Measurements from ENCODE around the gene SCMH1. TPM values are rescaled to one million over a fixed set of nuclear protein-coding genes. Genes with fewer than 3 reads are reported as not detected.
A peak's percentile ranks its signal among the peaks of the same experiment; 100 is the strongest.

Gene SCMH1
- total RNA-seq, 1 donor from 2014 or later, result 51.3 TPM

GRCh38 chr1:41285818-41286217 lies 43.7 kb upstream of the SCMH1 start:
- no peak for DNase-seq (ENCODE audit: low spot score)
- TF ChIP-seq CTCF (IDR thresholded peaks at IDR 0.05; ENCODE audit: unreplicated experiment), result no peak
- Mint-ChIP-seq H3K27ac (ENCODE audit: unreplicated experiment) (no peak overlapping the region), H3K36me3 (ENCODE audit: low read depth, unreplicated experiment) (no peaks in the 10 kb centered on the region), H3K27me3 (ENCODE audit: unreplicated experiment) (no peaks in the 10 kb centered on the region), H3K4me3 (ENCODE audit: unreplicated experiment) (no peak overlapping the region), H3K4me1 (ENCODE audit: unreplicated experiment) (peaks cover 8% of the 10 kb centered on the region), H3K9me3 (ENCODE audit: unreplicated experiment) (no peaks in the 10 kb centered on the region)

DNA sequence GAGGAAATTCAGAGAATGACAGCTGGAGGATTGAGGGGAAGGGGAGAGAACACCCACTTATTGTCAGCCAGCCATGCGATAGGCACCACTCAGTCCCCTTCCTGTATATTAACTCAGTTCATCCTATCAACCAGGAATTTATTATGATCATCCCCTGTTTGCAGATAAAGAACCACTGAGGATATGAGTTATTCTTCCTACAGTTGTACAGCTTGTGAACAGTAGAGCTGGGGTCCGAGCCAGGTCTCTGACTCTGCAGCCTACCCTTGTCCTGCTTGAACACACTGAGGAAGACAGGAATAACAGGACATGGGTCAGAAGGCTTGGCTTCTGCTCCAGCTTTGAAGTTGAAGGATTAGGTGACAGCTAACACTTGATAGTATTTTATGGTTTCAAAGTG lies 42.0 kb upstream of the SCMH1 start:
- TF ChIP-seq CTCF (IDR thresholded peaks at IDR 0.05; ENCODE audit: unreplicated experiment), result no peak
- Mint-ChIP-seq H3K36me3 (ENCODE audit: low read depth, unreplicated experiment) (no peaks in the 10 kb centered on the region), H3K27ac (ENCODE audit: unreplicated experiment) (no peak overlapping the region), H3K4me3 (ENCODE audit: unreplicated experiment) (no peak overlapping the region), H3K4me1 (ENCODE audit: unreplicated experiment) (peaks cover 8% of the 10 kb centered on the region), H3K27me3 (ENCODE audit: unreplicated experiment) (no peaks in the 10 kb centered on the region), H3K9me3 (ENCODE audit: unreplicated experiment) (no peaks in the 10 kb centered on the region)
- no peak for DNase-seq (ENCODE audit: low spot score)

- H3K4me3 Mint-ChIP-seq (ENCODE audit: unreplicated experiment), result no peak overlapping the region
- peaks cover 8% of the 10 kb centered on the region for H3K4me1 Mint-ChIP-seq (ENCODE audit: unreplicated experiment)
- no peaks in the 10 kb centered on the region for H3K36me3 Mint-ChIP-seq (ENCODE audit: low read depth, unreplicated experiment)
- no peaks in the 10 kb centered on the region for H3K27me3 Mint-ChIP-seq (ENCODE audit: unreplicated experiment)
- no peaks in the 10 kb centered on the region for H3K9me3 Mint-ChIP-seq (ENCODE audit: unreplicated experiment)
- TF ChIP-seq CTCF (IDR thresholded peaks at IDR 0.05; ENCODE audit: unreplicated experiment), result peak; percentile 69
- DNase-seq (ENCODE audit: low spot score), result peak; percentile 64
- no peak overlapping the region for H3K27ac Mint-ChIP-seq (ENCODE audit: unreplicated experiment)
Measured at GRCh38 chr1:41282679-41283317, 40.7 kb upstream of the SCMH1 start.

DNA sequence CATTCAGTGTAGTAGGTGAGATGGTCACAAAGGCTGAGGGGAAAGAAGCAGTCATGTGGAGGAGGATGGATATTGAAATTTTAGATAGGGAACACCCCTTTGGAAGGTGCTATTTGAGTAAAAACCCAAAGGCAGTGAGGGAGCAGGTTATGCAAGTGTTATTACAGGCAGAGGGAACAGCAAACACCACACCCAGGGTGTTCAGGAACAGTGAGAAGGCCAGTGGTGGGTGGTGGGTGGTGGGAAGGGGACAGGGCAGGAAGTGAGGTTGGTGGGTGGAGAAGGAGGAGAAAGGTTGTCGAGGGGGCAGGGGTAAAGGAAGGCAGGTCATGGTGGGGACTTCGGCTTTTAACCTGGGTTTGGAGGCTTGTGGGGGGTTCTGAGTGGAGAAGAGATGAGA lies 39.2 kb upstream of the SCMH1 start:
- H3K36me3 Mint-ChIP-seq (ENCODE audit: low read depth, unreplicated experiment), result no peaks in the 10 kb centered on the region
- no peak overlapping the region for H3K27ac Mint-ChIP-seq (ENCODE audit: unreplicated experiment)
- DNase-seq (ENCODE audit: low spot score), result no peak
- no peaks in the 10 kb centered on the region for H3K9me3 Mint-ChIP-seq (ENCODE audit: unreplicated experiment)
- no peaks in the 10 kb centered on the region for H3K27me3 Mint-ChIP-seq (ENCODE audit: unreplicated experiment)
- TF ChIP-seq CTCF (IDR thresholded peaks at IDR 0.05; ENCODE audit: unreplicated experiment), result no peak
- H3K4me3 Mint-ChIP-seq (ENCODE audit: unreplicated experiment), result no peak overlapping the region
- H3K4me1 Mint-ChIP-seq (ENCODE audit: unreplicated experiment), result peaks cover 8% of the 10 kb centered on the region

DNA sequence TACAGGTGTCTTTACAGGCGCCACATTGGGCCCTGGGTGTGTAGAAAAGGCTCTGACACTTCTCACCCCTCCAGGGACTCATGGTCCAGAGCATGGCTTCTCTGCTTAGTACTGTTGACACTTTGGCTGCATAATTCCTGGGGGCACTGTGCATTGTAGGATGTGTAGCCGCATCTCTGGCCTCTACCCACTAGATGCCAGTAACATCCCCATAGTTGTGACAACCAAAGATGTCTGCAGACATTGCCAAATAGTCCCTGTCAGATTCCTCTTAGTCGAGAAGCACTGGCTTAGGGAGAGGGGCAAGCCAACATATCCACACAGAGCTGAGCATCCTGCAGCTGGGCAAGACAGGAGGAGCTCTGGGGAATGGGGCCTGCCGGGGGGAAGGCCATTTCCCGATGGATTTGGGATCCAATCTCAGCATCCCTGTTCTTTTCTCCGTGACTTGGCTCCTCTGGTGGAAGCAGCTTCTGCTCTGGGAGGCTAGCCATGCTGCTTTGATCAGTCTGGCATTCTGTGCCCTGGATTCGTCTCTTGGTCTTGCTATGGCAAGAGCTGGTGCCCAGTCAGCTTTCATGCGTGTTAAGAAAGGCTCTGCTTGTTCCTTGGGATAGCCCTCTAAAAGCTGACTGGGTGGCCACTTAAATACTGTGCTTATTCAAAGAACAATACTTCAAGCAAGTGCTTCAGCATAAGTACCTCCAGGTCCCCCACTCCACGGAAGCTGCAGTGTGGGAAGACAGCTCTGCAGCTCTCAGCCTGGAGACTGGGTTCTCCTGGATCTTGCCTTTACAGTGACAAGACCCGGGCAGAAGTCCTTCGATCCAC lies 38.3 kb upstream of the SCMH1 start:
- H3K4me3 Mint-ChIP-seq (ENCODE audit: unreplicated experiment), result no peak overlapping the region
- no peak for DNase-seq (ENCODE audit: low spot score)
- no peaks in the 10 kb centered on the region for H3K36me3 Mint-ChIP-seq (ENCODE audit: low read depth, unreplicated experiment)
- no peaks in the 10 kb centered on the region for H3K9me3 Mint-ChIP-seq (ENCODE audit: unreplicated experiment)
- peaks cover 2% of the 10 kb centered on the region for H3K27me3 Mint-ChIP-seq (ENCODE audit: unreplicated experiment)
- H3K4me1 Mint-ChIP-seq (ENCODE audit: unreplicated experiment), result peaks cover 4% of the 10 kb centered on the region
- TF ChIP-seq CTCF (IDR thresholded peaks at IDR 0.05; ENCODE audit: unreplicated experiment), result no peak
- no peak overlapping the region for H3K27ac Mint-ChIP-seq (ENCODE audit: unreplicated experiment)

Measured in endothelial cell (in vitro differentiated cells).